ENCODE results near the gene SNX1.

DNA sequence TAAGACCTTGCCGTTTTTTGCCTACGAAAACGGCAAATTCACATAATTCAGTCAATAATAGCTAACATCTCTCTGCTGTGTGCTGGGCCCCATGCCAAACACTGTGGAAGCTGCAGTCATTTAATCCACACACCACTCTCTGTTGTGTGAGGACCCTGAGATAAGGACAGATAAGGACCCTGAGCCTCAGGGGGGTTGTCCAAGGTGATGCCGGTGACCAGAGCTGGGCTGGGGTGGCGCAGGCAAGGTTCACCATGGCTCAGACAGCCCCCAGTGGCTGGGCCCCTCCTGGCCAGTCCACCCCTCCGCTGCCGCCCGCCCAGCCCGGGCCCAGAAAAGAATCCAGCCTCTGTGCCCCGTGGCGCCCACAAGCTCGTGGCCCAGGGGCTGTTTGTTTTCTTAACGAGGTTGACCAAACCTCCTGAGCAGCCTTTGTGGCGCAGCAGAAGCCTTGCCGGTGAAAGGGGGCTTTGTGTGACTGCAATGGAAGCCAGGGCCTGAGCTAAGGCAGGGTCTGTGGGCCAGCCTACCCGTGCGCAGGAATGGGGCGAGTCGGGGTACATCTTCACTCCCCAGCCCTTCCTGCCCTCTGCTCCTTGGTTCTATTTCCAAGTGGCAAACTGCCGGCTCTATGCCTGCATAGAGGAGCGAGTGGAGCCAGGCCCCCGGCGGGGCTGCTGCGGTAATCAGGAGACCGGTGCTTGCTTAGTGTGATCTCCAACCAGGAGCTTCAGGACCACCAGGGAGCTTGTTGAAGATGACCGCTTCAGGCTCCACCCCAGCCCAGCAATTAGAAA lies 51.3 kb downstream of the SNX1 start:
- TF ChIP-seq CTCF (conservative IDR thresholded peaks at IDR 0.05; ENCODE audit: low read length) (no peak), EZH2phosphoT487 (IDR thresholded peaks at IDR 0.05; ENCODE audit: borderline replicate concordance) (no peak)

All from Loucy (cell line).